Measurements from ENCODE around the gene GABBR1. TPM values are rescaled to one million over a fixed set of nuclear protein-coding genes. Genes with fewer than 3 reads are reported as not detected.

The GABBR1 gene
- polyA plus RNA-seq, 1 donor: 33.1 TPM

DNA sequence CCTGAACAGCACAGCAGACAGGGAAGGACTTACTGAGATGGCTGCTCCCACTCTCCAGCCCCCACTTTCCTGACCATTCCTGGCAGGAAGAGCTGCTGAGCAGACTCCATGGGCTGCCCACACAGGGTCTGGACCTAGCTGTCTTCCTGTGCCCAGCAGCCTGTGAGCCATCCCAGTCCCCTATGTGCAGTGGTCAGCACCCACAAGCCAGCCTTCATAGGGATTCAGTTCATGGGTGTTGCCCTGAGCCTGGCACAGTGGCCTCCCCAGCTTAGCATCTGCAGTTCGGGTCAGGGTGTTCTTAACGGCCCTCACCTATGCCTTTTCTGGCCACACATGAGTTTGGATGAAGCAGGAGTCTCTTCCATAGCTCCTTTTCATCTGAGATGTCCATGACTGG, 105.4 kb downstream of the GABBR1 start:
- DNase-seq (ENCODE audit: low read depth): no peak

DNA sequence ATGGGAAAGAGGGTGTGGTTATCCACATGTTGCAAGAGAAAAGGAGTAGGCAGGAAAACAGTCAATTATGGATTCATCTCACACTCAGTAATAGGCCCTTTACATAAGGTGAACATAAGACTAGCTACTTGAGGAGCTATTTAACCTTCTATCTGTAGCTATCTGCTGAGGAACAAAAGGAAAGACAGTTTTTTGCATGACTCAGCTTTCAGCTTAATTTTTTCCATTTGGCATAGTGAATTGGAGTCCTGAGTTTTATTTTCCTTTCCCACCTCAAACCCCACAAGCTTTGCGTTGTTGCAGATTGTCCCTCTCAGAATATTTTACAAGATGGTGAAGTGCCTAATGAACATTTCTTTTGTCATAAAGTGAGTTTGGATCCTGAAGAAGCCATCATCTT, 105.9 kb downstream of the GABBR1 start:
- DNase-seq (ENCODE audit: low read depth): no peak

DNA sequence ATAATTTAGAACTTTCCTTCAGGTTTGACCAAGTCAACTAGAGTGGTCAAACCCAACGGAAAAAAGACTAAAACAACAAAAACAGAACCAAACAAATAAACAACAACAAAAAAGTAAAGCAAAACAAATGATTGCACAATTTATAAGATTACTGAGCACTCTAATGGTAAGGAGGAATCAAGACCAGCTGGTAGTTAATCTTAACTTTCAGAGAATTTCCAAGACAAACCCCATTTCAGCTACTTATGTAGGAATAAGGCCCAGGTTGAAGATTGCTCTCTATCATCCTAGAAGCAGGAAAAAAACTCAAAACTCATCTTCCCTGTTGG, 107.7 kb downstream of the GABBR1 start:
- no peak for DNase-seq (ENCODE audit: low read depth)

GRCh38 chr6:29524444-29525310, 108.3 kb downstream of the GABBR1 start:
- DNase-seq (ENCODE audit: low read depth): no peak

DNA sequence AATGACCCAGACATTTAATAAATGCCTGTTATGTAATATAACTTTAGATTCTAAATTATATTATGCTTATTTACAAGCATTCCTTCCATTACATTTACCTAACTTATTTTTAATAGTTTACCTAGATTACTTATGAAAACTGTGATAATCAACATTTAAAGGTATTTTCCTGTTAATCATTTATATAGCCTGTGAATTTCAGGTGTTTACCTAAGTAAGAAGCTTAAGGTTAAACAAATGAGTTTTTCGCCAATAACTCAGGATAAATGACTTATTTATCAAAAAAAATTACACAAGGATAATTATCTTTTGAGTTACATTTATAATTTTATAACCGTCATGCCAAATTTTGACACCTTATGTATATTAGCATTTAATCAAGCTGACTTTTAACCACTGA, 108.9 kb downstream of the GABBR1 start:
- DNase-seq (ENCODE audit: low read depth): no peak

DNA sequence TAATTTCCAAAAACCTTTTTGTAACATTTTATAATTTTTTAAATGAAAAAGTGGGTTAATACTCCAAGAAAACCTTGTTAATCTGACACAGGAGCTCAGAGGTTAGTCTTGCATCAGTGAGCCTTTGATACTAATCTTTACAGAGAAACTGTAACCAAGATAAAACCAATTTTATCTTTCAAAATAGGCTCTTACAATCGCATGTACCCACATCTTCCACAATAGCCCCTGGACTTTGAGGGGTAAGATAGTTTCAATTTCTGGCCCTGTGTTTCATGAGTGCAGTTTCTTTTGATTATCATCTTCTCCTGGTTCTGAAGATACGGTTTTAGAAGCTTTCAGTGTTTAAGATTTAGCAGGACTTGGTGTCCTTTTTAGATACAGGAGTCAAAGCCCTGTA, 110.8 kb downstream of the GABBR1 start:
- DNase-seq (ENCODE audit: low read depth): no peak

- DNase-seq (ENCODE audit: low read depth): no peak
Observed at GRCh38 chr6:29521006-29521680, 111.8 kb downstream of the GABBR1 start.

DNA sequence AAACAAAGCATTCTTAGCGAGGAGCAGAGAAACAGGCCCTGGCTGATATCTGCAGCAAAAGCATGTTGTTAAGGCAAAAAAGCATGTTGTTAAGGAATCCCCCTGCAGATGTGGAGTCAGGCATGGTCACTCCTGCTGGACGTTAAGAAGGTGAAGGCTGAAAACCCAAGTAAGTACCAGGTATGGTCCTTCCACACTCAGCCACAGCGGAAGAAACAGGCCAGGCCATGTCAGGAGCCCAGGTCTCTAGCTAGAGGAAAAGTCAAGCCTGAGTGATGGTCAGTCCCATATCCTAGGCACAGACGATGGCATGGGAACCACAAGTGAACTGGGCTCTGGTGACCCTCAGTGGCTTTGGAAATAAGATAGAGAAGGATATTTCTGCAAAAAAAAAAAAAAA, 112.8 kb downstream of the GABBR1 start:
- no peak for DNase-seq (ENCODE audit: low read depth)

DNA sequence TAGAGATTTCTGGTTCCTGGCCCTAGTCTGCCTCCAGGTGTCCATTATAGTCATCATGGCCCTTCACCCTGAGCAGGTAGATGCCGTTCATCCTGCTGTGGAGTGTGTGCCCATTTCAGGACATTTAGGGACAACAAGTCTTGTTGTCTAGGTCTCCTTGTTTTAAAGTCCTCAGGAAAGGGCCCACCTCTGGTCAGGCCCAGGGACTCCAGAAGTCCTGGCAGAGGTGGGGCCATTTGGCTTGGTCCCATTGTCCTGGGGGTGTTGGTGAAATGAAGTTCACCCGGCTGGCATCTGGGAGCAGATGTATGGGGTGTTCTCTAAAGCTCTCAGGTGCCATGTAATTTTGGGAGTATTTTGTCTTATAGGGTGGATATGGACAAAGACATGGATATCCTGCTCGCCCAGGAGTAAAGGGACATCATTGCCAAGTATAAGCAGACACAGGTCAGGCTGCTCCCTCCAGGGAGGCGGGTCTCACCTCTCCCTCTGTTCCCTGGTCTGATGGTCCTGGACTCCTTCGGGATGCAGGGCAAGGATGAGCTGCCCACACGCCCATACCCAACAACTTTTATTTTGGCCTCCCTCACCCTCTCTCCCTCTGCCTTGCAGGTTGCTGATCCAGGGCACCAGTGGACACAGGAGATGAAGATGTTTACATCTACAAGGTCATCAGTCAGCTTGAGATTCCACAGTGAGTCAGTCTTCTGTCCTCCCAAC, 113.5 kb downstream of the GABBR1 start:
- DNase-seq (ENCODE audit: low read depth): no peak

- no peak for DNase-seq (ENCODE audit: low read depth)
Observed at GRCh38 chr6:29517728-29518440, 115.1 kb downstream of the GABBR1 start.

- DNase-seq (ENCODE audit: low read depth): no peak
Observed at GRCh38 chr6:29517245-29517644, 115.7 kb downstream of the GABBR1 start.

DNA sequence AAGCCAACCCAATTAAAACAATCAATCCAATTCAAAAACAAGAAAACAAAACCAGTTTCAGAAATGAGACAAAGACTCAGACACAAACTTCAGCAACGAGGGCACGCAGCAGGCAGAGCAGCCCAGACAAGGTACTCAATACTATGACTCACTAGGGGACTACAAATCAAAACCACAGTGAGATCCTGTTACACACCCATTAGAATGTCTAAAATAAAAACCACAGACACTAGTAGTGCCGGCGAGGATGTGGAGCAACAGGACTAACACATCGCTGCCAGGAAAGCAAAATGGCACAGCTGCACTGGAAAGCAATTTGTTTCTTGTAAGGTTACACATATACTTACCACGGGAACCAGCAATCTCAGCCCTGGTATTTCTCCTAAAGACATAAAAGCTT, 116.9 kb downstream of the GABBR1 start:
- no peak for DNase-seq (ENCODE audit: low read depth)

DNA sequence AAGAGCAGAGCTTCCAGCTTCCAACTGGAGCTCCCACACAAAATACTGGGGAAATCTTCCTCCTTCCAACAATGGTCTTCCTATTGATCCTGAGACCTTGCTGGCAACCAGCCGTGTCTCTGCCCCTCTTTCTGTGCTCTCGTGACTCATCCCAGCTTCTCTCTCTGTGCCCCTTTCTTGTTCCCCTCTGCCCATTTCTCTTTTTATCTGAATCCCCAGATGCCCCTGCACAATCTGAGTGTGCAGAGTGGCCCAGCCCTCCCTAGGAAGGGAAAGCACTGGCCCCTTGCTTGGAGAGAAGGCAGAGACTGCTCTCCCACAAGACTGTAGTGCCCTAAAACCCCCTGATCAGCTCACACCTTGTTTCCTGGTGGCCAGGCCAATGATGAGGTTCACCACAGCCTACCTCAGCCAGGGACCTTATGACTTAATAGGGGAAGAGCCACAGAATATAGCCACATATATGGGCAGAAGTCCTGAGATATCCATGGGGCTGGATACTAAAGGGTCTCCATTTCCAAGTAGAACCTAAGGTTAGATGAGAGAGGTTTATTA, 122.2 kb downstream of the GABBR1 start:
- DNase-seq (ENCODE audit: low read depth): no peak

DNA sequence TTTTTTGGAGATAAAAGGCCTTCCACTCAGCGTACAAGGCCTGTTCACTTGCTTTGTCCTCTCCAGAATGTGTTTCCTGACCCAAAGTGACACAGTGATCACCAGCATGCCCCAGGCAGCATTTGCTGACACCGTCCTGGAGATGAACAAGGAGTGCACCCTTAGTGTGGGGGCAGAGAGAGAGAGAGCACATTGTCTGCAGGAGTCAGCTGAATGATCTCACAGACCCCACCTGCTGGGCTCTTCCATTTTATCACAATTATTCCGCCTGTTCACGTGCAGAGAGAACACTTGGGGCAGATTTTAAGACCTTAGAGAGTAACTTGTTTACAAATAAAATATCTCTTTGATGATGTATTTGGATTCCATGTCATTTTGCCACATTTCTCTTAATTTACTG, 122.8 kb downstream of the GABBR1 start:
- no peak for DNase-seq (ENCODE audit: low read depth)

Other genes starting within 250 kb of the GABBR1 start
- gene OR12D2, start 237.6 kb downstream of the GABBR1 start, polyA plus RNA-seq (ENCODE audit: insufficient read length): not detected
- not detected for gene OR12D1, start 218.3 kb downstream of the GABBR1 start, polyA plus RNA-seq (ENCODE audit: insufficient read length)
- gene OR10C1, start 193.9 kb downstream of the GABBR1 start, polyA plus RNA-seq (ENCODE audit: insufficient read length): not detected
- gene OR11A1, start 176.1 kb downstream of the GABBR1 start, polyA plus RNA-seq (ENCODE audit: insufficient read length): not detected
- not detected for gene OR2H1, start 176.0 kb downstream of the GABBR1 start, polyA plus RNA-seq (ENCODE audit: insufficient read length)
- not detected for gene MAS1L, start 145.2 kb downstream of the GABBR1 start, polyA plus RNA-seq (ENCODE audit: insufficient read length)
- 0.28 TPM for gene UBD, start 73.5 kb downstream of the GABBR1 start, polyA plus RNA-seq (ENCODE audit: insufficient read length)
- 0.15 TPM for gene OR2H2, start 48.1 kb downstream of the GABBR1 start, polyA plus RNA-seq (ENCODE audit: insufficient read length)
- gene MOG, start 23.9 kb upstream of the GABBR1 start, polyA plus RNA-seq (ENCODE audit: insufficient read length): not detected
- not detected for gene ZFP57, start 48.0 kb upstream of the GABBR1 start, polyA plus RNA-seq (ENCODE audit: insufficient read length)
- gene HLA-F, start 90.3 kb upstream of the GABBR1 start, polyA plus RNA-seq (ENCODE audit: insufficient read length): 5.8 TPM
- 3.3 TPM for gene HLA-G, start 194.6 kb upstream of the GABBR1 start, polyA plus RNA-seq (ENCODE audit: insufficient read length)

All from forelimb muscle (tissue), 1 donor.